Choroid plexus epithelial cell (primary cell): Measurements from ENCODE around the gene RAB31.

Source experiments
- DNase-seq: peaks from one replicate; pipeline ENCODE4 v3.0.0-alpha.2; 2010; ENCODE audit warnings: low read depth
- H3K4me3 ChIP-seq: 2 replicates; pipeline ENCODE4 v1.5.1; 2011; ENCODE audit warnings: low read depth, mild to moderate bottlenecking, control low read depth, low read length, moderate library complexity
- TF ChIP-seq, protein P1 (sequence below): conservative IDR thresholded peaks from 2 replicates; pipeline ENCODE4 v1.5.1; 2011; ENCODE audit warnings: low read depth, mild to moderate bottlenecking, control low read depth, inconsistent platforms, low read length, moderate library complexity

Gene RAB31

DNA sequence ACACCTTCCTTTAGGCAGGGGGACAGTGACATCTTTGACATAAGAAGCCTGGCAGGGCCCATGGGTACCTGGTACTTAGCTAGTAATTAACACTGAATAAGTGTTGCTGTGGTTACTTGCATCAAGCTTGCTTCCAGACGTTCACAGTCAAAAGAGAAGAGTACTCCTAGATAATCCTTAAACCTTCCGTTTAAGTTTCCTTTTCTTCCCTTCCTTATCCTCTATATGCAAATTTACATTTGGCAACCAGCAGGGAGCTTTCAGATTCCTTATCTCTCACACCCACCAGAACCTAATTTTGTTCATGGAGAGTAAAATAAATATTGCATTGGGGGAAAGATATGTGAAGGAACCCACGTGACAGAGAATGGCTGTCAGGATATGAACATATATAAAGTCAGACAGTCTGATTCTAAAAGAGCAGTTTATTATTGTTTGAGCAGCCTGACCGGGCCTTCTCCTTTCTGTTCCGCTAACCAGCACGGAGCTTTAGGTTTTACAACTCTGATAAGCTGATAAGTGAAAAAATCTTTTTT, 7.8 kb upstream of the RAB31 start:
- peak; percentile 43 for DNase-seq
- TF ChIP-seq, protein P1, sequence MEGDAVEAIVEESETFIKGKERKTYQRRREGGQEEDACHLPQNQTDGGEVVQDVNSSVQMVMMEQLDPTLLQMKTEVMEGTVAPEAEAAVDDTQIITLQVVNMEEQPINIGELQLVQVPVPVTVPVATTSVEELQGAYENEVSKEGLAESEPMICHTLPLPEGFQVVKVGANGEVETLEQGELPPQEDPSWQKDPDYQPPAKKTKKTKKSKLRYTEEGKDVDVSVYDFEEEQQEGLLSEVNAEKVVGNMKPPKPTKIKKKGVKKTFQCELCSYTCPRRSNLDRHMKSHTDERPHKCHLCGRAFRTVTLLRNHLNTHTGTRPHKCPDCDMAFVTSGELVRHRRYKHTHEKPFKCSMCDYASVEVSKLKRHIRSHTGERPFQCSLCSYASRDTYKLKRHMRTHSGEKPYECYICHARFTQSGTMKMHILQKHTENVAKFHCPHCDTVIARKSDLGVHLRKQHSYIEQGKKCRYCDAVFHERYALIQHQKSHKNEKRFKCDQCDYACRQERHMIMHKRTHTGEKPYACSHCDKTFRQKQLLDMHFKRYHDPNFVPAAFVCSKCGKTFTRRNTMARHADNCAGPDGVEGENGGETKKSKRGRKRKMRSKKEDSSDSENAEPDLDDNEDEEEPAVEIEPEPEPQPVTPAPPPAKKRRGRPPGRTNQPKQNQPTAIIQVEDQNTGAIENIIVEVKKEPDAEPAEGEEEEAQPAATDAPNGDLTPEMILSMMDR, result no peak
- H3K4me3 ChIP-seq, result no peak overlapping the region

DNA sequence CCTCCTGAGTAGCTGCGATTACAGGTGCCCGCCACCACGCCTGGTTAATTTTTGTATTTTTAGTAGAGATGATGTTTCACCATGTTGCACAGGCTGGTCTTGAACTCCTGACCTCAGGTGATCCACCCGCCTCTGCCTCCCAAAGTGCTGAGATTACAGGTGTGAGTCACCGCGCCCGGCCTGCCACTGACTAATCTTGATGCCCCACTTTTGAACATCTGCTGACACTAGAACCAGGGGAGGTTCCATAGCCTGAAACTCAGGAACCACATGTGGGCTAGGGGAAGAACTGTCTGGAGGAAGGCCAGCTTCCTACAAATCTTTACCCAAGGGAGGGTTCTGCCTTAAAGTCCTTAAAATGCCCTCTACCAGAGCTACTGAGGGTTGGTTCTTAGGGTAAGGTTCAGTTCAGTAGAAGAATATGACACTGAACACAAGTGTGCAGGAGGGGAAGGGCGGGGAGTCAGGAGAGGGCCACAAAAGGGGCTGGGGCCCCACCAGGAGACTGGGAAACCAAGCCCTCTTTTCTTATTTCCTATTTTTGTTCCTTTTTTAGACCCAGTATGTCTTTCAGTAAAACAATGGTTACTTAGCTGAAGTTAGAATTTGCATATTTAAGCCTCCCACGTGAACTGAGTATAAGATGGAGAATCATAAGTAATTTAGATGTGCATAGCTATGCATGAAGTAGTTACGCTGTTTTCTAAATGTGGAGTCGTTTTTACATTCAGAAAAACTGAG, 6.3 kb upstream of the RAB31 start:
- TF ChIP-seq, protein P1, result no peak
- H3K4me3 ChIP-seq, result no peak overlapping the region
- DNase-seq, result no peak

DNA sequence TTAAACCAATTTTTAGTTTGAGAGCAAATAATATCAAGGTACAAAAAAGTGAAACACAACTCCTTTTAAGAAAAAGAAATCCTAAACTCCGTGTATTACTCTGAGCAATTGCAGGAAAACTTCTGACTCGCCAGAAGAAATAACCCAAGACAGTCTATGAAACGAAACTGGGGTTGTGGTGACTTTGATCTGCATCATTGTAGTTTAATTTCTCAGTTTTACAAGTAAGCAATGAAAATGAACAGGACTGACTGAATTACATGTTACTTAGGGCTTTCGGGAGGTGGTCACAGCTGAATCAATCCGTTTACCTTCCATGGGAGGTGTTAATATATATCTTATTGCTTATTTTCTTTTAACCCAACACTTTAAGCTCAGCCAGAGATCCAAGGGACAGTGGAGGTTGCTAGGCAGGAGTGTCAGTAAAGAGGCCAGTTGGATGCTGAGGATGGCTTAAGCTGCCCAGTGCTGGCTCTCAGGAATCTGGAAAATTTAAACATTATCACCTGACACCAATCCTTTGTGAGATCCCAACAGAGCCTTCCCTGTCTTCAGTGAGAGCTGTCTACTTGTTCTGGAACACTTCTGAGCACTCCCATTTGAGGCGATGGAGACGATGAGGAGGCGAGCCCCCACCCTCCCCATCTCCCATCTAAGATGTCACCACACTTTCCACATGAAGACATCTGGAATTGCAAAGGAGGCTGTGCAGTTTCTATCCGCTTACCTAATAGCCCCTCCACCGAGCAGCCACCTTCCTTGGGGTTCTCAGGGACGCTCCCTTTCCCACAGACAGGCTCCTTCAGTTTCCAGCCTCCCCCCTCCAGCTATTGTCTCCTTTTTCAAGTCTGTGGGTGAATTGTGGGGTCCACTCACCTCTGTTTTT, 3.6 kb upstream of the RAB31 start:
- no peak for DNase-seq
- TF ChIP-seq, protein P1, result no peak

GRCh38 chr18:9705183-9705829, 2.8 kb upstream of the RAB31 start:
- DNase-seq, result peak; percentile 51
- no peak overlapping the region for H3K4me3 ChIP-seq
- TF ChIP-seq, protein P1, result no peak

More for the DNA sequence above, 3.6 kb upstream of the RAB31 start:
- no peak overlapping the region for H3K4me3 ChIP-seq

DNA sequence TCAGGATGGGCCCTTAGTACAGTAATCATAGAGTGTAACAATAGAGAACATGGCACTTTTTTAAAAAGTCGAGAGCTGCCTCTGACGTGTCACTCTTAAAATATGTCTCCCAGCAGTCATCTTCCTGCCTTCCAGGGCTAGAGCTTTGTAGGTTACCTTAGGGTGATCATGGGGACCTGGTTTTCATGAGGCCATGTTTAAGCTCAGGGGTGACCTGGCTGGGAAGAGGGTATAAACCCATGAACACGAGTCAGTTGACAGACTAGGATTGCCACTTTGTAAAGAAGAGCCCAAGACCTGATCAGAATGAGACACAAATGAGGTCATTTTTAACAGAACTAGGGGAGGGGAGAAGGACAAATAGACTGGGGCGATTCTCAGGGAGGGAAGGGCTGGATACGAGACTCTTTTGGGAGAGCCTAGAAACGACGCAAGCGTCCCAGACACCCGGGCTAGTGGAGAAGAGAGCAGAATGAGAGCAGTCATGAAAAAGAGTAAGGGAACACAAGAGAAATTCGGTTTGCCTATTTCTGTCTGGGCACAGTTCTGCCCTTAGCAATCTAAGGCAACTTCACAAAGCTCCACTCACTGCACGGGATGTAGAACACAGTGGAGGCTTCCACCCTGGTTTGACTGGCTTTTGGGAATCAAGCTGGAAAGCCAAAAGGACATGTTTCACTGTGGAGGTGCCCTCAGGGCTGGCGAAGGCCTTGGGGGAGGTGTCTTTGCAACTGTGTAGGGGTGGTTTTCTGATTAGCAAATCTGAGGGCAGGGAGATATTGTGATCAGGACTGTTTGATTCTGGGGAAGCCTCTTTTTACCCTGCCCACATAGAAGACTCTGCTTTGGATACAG, 1.8 kb upstream of the RAB31 start:
- TF ChIP-seq, protein P1, result no peak
- no peak for DNase-seq
- no peak overlapping the region for H3K4me3 ChIP-seq

- TF ChIP-seq, protein P1, result no peak
- peak; percentile 69 for DNase-seq
- H3K4me3 ChIP-seq, result peak overlapping the region; percentile 82
Observed at GRCh38 chr18:9707381-9708056, 582 bp upstream of the RAB31 start.
